Naive B cell (primary cell): Measurements from ENCODE around the gene SWSAP1. TPM values are rescaled to one million over a fixed set of nuclear protein-coding genes. Genes with fewer than 3 reads are reported as not detected.

Source experiments
- polyA plus RNA-seq, 6 donors: library from polyadenylated mRNA; unstranded; fragments of 300-500 nt; fragmentation: Illumina TruSeq; gene quantifications; one replicate each; pipeline ENCODE4 v1.2.3, GENCODE V29; 2021; ENCODE audit warnings: low read depth in 6 of 6

The SWSAP1 gene
- polyA plus RNA-seq, 6 donors from 2014 or later: 6.0 to 10.2 (median 7.6) TPM

Other genes with a start within 250 kb of the SWSAP1 start
- gene SPC24, start 218.9 kb upstream of the SWSAP1 start, polyA plus RNA-seq: not detected
- under 1 TPM in 3 of 6 donors, not detected in 3; 0.09 to 0.57 (median 0.19) TPM for gene KANK2, start 177.1 kb upstream of the SWSAP1 start, polyA plus RNA-seq
- gene ANGPTL8, start 135.0 kb upstream of the SWSAP1 start, polyA plus RNA-seq: not detected
- gene DOCK6, start 112.1 kb upstream of the SWSAP1 start, polyA plus RNA-seq: under 1 TPM in 5 of 6 donors, not detected in 1; 0.18 to 0.87 (median 0.31) TPM
- not detected for gene TSPAN16, start 78.5 kb upstream of the SWSAP1 start, polyA plus RNA-seq
- gene RAB3D, start 35.0 kb upstream of the SWSAP1 start, polyA plus RNA-seq: 1 to 10 TPM; 1.9 to 5.8 (median 2.4) TPM
- 100 to 1,000 TPM; 102 to 171 (median 114) TPM for gene TMEM205, start 28.4 kb upstream of the SWSAP1 start, polyA plus RNA-seq
- gene CCDC159, start 28.1 kb upstream of the SWSAP1 start, polyA plus RNA-seq: 10 to 100 TPM; 13.2 to 25.0 (median 16.2) TPM
- under 1 TPM in 2 of 6 donors, not detected in 4; 0.56 to 0.69 TPM for gene PLPPR2, start 19.2 kb upstream of the SWSAP1 start, polyA plus RNA-seq
- gene EPOR, start 9.6 kb downstream of the SWSAP1 start, polyA plus RNA-seq: 1 to 10 TPM in 5 of 6 donors, not detected in 1; 2.2 to 3.9 (median 3.6) TPM
- gene RGL3, start 44.6 kb downstream of the SWSAP1 start, polyA plus RNA-seq: under 1 TPM in 2 of 6 donors, not detected in 4; 0.40 to 0.44 TPM
- 1 to 10 TPM in 1 of 6 donors, under 1 TPM in 5; 0.21 to 1.2 (median 0.69) TPM for gene ODAD3, start 60.5 kb downstream of the SWSAP1 start, polyA plus RNA-seq
- 10 to 100 TPM; 32.2 to 79.6 (median 46.9) TPM for gene PRKCSH, start 61.0 kb downstream of the SWSAP1 start, polyA plus RNA-seq
- gene ELAVL3, start 106.4 kb downstream of the SWSAP1 start, polyA plus RNA-seq: not detected
- gene ZNF653, start 131.2 kb downstream of the SWSAP1 start, polyA plus RNA-seq: 1 to 10 TPM in 5 of 6 donors, not detected in 1; 1.0 to 3.6 (median 1.4) TPM
- gene ECSIT, start 154.5 kb downstream of the SWSAP1 start, polyA plus RNA-seq: 10 to 100 TPM; 29.7 to 51.2 (median 34.5) TPM
- under 1 TPM in 2 of 6 donors, not detected in 4; 0.65 TPM for gene CNN1, start 164.2 kb downstream of the SWSAP1 start, polyA plus RNA-seq
- gene ELOF1, start 184.6 kb downstream of the SWSAP1 start, polyA plus RNA-seq: 100 to 1,000 TPM in 3 of 6 donors, 10 to 100 TPM in 3; 85.9 to 118 (median 99.2) TPM
- 10 to 100 TPM; 17.4 to 44.2 (median 24.6) TPM for gene ACP5, start 203.0 kb downstream of the SWSAP1 start, polyA plus RNA-seq
- gene ZNF627, start 222.8 kb downstream of the SWSAP1 start, polyA plus RNA-seq: 10 to 100 TPM in 5 of 6 donors, 1 to 10 TPM in 1; 9.6 to 15.8 (median 13.3) TPM